Islet precursor cell (in vitro differentiated cells): ENCODE data around the gene CAMK4.
A peak's percentile ranks its signal among the peaks of the same experiment; 100 is the strongest.

ENCODE experiments used
- DNase-seq: peaks from one replicate; pipeline ENCODE4 v3.0.0-alpha.2; 2018

CAMK4 gene

DNA sequence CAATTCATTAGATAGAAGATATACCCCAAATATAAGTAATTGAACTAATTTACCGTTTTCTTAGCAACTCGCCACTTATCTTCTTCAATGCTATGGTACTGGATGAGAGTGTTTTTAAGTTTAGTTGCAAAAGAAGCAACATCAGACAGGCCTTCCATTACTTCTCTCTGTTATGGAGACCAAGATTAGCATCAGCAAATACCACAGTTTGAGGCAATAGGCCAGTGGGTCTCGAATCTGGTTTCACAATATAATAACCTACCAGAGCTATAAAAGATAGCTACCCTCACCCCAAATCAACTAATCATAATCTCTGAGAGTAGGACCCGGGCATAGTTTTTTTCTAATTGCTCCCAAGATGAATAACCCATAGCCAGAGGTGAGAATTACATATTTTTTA lies 283.1 kb downstream of the CAMK4 start:
- no peak for DNase-seq

DNA sequence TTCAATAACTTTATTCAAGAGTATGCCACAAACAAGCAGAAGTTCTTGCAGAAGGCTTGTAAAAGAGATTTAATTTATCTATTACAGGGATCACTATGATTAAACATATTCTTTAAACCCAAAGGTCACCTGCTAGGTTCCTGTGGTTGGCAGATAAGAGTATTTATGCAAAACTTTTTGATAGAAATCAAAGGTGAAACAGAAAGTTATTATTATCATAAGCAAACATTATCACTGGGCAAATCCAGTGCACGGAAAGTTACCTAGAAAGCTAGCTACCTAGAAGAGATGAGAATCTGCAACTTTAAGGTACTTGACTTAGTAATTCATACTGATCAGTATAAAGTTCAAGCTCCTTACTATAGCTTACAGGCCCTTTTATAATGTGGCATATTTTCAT lies 284.9 kb downstream of the CAMK4 start:
- DNase-seq: no peak

DNA sequence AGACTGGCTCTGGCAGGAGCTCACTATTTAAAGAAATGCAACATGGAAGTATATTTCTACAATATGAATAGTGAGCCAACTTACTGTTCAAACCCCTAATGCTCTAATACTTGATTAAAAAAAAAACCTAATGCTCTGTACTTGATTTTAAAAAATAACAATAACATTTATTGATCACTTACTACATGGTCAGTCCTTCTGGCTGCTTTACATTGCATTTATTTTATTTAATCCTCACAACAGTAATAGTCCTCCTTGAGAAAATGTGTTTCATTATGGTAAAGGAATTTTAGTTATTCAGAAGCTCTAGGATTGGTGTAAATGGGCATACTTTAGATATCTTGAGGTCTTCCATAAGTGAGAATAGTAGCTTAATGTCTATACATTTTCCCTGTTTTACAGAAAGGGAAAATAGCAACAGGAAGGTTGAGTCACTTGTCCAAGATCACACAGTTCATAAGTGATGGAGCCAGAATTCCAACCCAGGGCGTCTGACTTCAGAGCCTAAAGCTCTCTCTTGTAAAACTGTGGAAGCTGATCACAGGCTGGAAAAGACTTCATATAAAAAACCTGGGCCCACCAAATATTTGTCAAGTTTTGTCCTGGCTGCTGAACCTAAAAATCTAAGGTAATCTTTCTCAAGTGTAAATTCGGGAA lies 287.1 kb downstream of the CAMK4 start:
- no peak for DNase-seq

DNA sequence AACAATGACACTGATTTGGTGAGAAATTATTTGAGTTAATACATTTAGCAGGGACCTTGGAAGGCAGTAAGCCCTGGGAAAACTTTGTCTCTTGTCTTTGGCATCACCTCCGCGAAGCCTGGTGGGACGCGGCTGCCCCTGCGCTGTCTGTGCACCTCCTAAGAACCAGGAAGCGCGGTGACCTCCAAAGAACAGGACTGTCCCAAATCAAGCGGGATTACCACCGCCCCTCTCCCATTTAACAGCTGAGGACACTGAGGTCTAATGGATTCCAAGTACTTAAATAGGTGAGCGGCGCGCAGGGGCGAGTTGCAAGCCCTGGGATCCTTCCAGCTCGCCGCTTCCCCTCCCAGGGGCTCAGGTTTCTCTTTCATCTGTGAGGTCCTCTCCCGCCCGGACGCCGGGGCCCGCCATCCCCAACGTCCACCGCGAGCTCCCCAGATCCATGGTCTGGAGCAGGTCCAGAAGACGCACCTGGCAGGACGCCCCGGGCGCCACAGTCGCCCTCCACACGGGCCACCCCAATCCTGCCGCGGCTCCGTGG lies 287.7 kb downstream of the CAMK4 start:
- no peak for DNase-seq

DNA sequence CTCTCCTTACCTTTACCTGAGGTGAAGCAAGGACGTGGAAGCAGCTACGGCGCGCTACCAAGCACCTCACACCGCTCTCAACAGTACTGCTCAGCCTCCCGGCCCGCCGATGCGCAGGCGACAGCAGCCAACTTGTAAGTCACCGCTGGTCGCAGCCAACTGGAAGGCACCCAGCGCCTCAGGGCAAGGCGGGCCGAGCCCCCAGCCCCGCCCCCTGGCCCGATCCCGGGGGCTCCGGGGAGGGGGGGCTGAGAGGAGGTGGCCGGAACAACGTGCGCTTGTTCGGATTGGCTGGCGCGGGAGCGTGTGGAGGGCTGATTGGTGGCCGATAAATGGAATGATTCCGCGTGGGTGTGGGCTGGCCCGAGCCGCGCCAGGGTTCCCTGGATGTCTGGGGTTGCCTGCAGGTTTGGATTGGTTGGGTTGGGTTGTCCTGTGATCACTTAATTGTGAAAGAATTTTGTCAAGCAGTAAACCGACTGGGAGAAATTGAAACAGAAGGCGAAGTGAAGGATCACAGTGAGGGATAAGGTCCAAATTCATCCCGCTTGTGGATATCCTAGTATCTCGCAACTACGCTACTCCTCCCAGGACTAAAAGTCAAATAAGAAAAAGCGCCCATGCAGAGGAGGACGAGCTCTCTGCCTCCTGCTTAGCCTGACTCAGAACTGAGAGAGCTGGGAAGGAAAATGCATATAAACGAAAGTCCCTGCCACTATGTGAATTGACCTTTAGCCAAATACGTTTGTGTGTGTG lies 288.4 kb downstream of the CAMK4 start, which contains the start of gene STARD4:
Gene STARD4 (minus strand): TSS at position 161 of the 756 bp plus-strand sequence. CDS start 5,102 bp downstream, outside the sequence.
- peak; percentile 99 for DNase-seq

DNA sequence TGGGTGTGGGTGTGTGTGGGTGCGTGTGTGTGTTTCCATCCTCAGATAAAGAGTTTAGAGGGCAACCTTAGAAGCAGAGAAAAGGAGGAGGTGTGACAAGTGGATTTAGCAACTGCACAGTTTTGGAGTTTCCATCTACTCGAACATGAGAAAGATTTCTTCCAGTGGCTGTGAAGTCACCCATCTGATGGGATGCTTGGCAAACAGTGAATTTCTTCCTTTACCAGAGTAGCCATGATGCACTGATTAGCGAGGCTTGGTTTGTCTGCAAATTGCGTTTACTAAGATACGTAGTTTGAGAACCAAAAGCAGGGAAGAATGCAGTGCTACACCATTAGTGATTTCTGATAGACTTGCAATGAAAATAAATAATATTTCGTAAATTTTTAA lies 288.9 kb downstream of the CAMK4 start:
- no peak for DNase-seq

DNA sequence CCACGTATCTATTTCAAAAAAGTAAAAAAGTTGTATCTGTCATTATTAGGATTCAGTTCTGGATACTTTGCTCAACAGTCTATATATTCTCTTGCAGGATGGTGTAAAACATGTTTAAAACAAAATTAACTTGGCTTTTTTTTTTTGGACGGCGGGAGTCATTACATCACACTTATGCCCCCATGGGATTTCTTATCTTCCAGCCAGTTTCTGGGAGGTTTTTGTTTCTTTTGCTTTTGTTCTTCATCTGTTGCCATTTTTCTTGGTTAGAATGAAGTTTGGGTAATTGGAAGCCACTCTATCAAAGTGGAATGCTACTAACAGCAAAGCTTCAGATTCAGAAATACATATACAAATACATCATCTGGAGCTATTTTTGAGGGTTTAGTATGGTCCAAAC lies 289.9 kb downstream of the CAMK4 start:
- DNase-seq: no peak

DNA sequence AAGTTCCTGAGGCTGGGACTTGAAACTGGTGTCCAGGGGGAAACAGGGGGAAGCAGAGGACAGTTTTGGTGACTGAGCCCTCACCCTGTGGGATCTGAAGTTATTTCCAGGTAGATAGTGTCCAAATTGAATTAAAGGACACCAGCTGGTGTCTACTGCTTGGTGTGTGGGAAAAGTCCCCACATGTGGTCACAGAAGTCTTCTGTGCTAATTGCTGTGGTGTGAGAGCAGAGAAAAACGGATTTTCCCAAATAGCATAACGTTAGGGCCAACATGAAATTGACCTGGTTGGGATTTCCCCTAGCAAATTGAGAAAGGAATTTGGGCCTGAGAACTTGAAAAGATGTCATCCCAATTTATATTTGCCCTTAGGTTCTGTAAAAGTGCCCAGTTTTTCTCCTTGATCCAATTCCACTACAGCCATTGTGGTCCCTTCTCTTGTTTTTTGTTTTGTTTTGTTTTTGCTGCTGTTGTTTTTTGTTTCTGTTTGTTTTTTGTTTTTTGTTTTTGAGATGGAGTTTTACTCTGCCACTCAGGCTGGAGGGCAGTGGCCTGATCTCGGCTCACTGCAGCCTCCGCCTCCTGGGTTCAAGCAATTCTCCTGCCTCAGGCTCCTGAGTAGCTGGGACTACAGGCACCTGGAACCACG lies 293.8 kb downstream of the CAMK4 start:
- no peak for DNase-seq

DNA sequence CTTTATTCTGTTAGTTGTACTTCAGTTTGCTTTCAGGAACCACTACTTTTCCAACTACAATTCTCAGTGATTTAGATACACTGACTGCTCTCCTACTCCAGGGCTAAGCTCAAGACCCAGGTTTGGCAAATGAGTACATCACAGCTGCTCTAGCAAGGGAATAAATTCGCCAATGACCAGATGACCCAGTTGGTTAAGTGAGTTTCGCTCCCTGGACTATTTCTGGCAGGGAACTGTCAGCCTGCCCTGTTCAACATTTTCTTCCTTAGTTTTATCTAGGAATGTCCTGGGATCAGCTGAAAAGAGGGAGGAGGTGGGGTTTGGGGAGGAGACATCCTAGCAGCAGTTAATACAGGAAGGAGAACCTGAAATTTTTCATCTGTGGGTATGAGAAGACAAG lies 294.6 kb downstream of the CAMK4 start:
- DNase-seq: no peak

DNA sequence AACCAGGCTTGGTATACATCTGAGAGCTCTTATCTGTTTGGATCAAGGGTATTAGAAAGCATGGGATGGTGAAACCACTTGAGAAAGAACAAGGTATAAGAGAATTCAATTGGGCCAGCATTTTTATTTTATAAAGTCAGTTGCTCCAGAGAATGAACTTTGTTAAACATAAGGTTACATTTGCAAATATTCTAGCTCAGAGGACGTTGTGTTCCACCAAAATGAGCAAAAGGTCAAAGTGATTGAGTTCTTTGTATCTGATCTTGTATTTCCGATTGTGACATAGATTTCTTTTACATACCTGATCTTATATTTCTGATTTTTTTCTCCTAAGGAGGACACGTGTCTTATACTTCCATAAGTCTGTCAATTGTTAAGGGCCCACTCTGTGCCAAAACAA lies 296.7 kb downstream of the CAMK4 start:
- no peak for DNase-seq

DNA sequence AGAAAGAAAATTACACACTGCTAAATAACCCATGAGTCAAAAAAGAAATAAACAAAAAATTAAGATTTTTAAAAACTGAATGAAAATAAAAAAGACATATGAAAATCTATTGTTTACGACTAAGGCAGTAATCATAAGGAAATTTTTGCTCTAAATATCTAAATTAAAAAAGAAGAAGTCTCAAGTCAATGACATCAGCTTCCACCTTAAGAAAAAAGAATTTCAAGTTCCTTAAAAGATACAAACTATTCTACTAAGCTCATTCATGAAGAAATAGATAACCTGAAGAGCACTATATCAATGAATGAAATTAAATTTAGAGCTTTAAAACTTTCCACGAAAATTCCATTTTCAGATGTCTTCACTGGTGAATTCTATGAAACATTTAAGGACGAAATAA lies 303.9 kb downstream of the CAMK4 start:
- no peak for DNase-seq

DNA sequence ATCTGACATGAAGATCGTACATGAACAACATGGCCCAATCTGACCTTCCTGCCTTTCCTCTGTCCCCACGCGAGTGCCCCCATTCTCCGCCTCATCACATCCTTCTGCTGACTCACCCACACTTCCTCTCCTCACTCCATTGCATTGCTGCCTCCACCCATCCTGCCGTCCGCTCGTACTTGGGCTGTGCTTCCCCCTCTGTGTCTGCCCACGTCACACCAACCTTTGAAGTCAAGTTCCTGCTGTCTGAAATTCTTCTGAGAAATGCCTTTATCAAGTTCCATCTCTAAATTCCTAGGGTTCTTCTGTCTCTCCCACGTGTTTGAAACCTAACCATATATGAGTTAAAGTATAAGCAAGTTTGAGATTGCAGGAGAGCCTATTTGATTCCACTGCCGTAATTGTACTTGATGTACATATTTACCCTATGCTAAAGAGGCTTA lies 306.1 kb downstream of the CAMK4 start:
- peak; percentile 91 for DNase-seq

DNA sequence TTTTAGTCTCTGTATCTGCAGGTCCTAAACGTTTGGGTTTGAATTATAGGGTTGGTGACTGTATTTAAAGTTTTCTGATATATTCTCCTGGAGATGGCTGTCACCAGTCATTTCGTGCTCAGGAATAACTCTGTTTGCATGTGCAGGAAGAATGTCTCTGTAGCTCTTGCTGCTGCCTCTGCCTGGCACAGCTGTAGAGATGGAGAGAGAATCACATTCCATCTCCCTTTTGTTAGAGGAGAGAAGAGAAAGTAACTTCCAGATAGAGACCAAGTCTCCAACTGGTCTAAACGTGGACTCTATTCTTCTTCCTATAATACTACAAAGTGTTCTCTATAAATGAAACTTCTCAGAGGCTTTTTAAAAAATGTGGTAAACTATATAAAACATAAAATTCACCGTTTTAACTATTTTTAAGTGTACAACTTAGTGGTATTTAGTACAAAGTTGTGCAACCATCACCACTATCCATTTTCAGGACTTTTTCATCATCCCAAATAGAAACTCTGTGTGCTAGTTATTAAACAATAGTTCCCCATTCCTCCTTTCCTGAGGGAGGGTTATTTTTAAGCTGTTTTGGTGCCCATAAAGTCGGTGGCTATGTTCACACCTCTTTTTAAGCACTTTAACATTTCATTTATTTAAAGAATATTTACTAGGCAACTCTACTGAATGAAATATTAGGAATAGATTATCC lies 308.9 kb downstream of the CAMK4 start:
- DNase-seq: no peak

DNA sequence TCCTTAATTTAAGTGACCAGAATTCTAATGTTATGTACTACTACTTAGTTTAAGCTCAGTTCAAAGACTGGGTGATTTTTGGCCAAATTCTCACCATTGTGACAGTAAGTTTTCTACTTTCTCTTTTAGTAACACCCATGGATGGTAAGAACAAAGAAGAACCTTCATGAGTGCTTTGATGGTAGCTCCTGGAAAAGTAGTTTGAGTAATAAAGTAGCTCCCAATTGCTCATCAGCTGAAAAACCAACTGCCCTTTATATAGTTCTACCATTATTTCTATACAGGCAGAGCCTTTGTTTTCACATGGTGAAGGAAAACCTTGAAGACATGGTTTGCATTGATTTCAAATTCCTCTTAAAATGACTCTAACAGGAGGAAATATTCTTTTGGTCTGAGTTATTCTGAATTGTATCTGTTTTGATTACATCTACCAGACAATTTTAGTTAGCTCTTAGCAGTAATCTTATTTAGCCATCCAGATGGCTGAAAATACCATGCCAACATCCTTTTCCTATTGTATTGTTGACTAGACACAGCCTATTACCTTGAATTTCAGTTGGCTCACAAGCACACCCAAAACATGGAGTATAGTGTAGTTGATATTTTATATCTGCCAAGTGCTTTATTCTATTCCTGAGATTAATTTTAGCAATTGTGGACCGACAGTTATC lies 311.8 kb downstream of the CAMK4 start:
- no peak for DNase-seq

DNA sequence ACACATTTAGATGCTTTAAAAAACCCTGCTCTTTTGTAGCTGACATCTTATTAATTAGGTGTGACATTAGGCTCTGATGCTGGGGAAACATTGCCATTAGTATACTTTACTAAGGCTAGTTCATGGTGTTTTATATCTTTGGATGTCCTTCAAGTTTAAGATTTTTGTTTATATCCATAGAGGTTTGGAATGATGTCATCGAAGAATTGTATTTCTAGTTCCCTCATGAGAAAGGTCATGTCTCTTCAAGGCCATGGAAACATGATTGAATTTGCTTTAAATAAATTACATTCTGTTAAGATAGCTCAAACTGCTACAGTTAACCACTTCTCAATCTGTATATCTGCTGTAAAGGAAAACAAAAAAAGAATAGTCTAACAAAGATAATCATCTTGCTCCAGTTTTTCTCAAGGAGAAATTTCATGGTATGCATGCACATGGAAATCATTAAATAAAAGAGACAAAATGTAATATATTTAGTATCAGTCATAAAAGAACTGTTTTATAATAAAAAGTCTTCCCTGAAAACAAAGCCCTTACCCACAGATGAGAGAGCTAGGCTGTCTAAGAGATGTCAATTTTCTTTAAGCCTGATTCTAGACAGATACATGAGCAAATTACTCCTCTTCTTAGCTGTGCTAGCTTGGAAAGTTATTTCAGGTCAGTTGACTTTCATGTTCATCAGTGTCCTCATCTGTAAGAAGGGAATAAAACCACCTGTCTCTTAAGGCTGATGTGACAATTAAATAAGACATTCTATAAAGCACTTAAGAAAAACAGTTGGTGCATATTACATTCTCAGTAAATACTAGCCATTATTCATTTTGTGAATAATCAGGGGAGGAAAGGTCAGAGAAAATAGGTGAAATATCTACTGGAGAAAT lies 313.2 kb downstream of the CAMK4 start:
- DNase-seq: no peak
